ENCODE data around the gene PELO.
A peak's percentile ranks its signal among the peaks of the same experiment; 100 is the strongest.

The PELO gene

GRCh38 chr5:52788505-52788821 is 747 bp downstream of the PELO start:
- TF ChIP-seq CTCF (IDR thresholded peaks at IDR 0.05; ENCODE audit: control insufficient read depth, insufficient read depth, low read depth, low read length, missing control alignments): no peak
- no peak for DNase-seq (ENCODE audit: low read depth)
- H3K4me3 ChIP-seq (ENCODE audit: control insufficient read depth, low read depth, low read length): peak overlapping the region; percentile 71

- peak overlapping the region; percentile 71 for H3K4me3 ChIP-seq (ENCODE audit: control insufficient read depth, low read depth, low read length)
- no peak for TF ChIP-seq CTCF (IDR thresholded peaks at IDR 0.05; ENCODE audit: control insufficient read depth, insufficient read depth, low read depth, low read length, missing control alignments)
- no peak for DNase-seq (ENCODE audit: low read depth)
Observed at GRCh38 chr5:52789378-52789777, 1.7 kb downstream of the PELO start.

- DNase-seq (ENCODE audit: low read depth): no peak
- TF ChIP-seq CTCF (IDR thresholded peaks at IDR 0.05; ENCODE audit: control insufficient read depth, insufficient read depth, low read depth, low read length, missing control alignments): no peak
- no peak overlapping the region for H3K4me3 ChIP-seq (ENCODE audit: control insufficient read depth, low read depth, low read length)
Observed at GRCh38 chr5:52789851-52790250, 2.1 kb downstream of the PELO start.

- no peak overlapping the region for H3K4me3 ChIP-seq (ENCODE audit: control insufficient read depth, low read depth, low read length)
- no peak for TF ChIP-seq CTCF (IDR thresholded peaks at IDR 0.05; ENCODE audit: control insufficient read depth, insufficient read depth, low read depth, low read length, missing control alignments)
- DNase-seq (ENCODE audit: low read depth): no peak
Observed at GRCh38 chr5:52791366-52791765, 3.6 kb downstream of the PELO start.

- DNase-seq (ENCODE audit: low read depth): no peak
Observed at GRCh38 chr5:52794519-52794918, 6.8 kb downstream of the PELO start.

GRCh38 chr5:52796031-52796430 is 8.3 kb downstream of the PELO start:
- H3K4me3 ChIP-seq (ENCODE audit: control insufficient read depth, low read depth, low read length): no peak overlapping the region
- no peak for TF ChIP-seq CTCF (IDR thresholded peaks at IDR 0.05; ENCODE audit: control insufficient read depth, insufficient read depth, low read depth, low read length, missing control alignments)
- DNase-seq (ENCODE audit: low read depth): no peak

More at GRCh38 chr5:52794519-52794918, 6.8 kb downstream of the PELO start:
- H3K4me3 ChIP-seq (ENCODE audit: control insufficient read depth, low read depth, low read length): no peak overlapping the region
- no peak for TF ChIP-seq CTCF (IDR thresholded peaks at IDR 0.05; ENCODE audit: control insufficient read depth, insufficient read depth, low read depth, low read length, missing control alignments)

- no peak for TF ChIP-seq CTCF (IDR thresholded peaks at IDR 0.05; ENCODE audit: control insufficient read depth, insufficient read depth, low read depth, low read length, missing control alignments)
- H3K4me3 ChIP-seq (ENCODE audit: control insufficient read depth, low read depth, low read length): no peak overlapping the region
- DNase-seq (ENCODE audit: low read depth): no peak
Observed at GRCh38 chr5:52796516-52797103, 8.9 kb downstream of the PELO start.
